Natural killer cell (primary cell): ENCODE results near the gene CACNA1F. TPM values are rescaled to one million over a fixed set of nuclear protein-coding genes. Genes with fewer than 3 reads are reported as not detected.
A peak's percentile ranks its signal among the peaks of the same experiment; 100 is the strongest.

Experiments used
- ATAC-seq, 3 donors: fragments of 150-1000 bp in 2 of 3; fragments of 200-7000 bp in 1 of 3; cut with Tn5 transposase; 1 replicate in 1 of 3; 2 replicates in 2 of 3; pipeline ENCODE4 v1.10.0; 2021; ENCODE audit warnings: mild to moderate bottlenecking in 2 of 3, moderate library complexity in 2 of 3
- DNase-seq, 2 donors: peaks; one replicate each; pipeline versions ENCODE4 v3.0.0 to v3.0.0-alpha.2; 2013 to 2021; ENCODE audit warnings: mixed read lengths in 1 of 2
- H3K27ac ChIP-seq: one replicate; pipeline ENCODE4 v1.5.1; 2013; ENCODE audit warnings: mild to moderate bottlenecking, low read length
- H3K27me3 ChIP-seq: one replicate; pipeline ENCODE4 v1.6.1; 2013; ENCODE audit warnings: low read length; ENCODE audit not compliant: control insufficient read depth, insufficient read depth
- H3K36me3 ChIP-seq: one replicate; pipeline ENCODE4 v1.6.1; 2013; ENCODE audit warnings: low read length; ENCODE audit not compliant: control insufficient read depth, insufficient read depth
- H3K4me1 ChIP-seq: one replicate; pipeline ENCODE4 v1.6.1; 2013; ENCODE audit warnings: low read length; ENCODE audit not compliant: control insufficient read depth, insufficient read depth
- H3K4me3 ChIP-seq: one replicate; pipeline ENCODE4 v1.5.1; 2013; ENCODE audit warnings: low read length
- H3K9me3 ChIP-seq: one replicate; pipeline ENCODE4 v1.6.1; 2013; ENCODE audit warnings: low read length; ENCODE audit not compliant: control insufficient read depth, insufficient read depth
- H3K27ac Mint-ChIP-seq, 2 donors: one replicate each; pipeline ENCODE4 v1.8.0; 2022; ENCODE audit warnings: mild to moderate bottlenecking in 2 of 2, mixed read lengths in 2 of 2, moderate library complexity in 1 of 2
- H3K27me3 Mint-ChIP-seq, 2 donors: one replicate each; pipeline ENCODE4 v1.8.0; 2022; ENCODE audit warnings: low read depth in 2 of 2, mixed read lengths in 2 of 2
- H3K36me3 Mint-ChIP-seq: one replicate; pipeline ENCODE4 v1.8.0; 2022; ENCODE audit warnings: mixed read lengths
- H3K4me1 Mint-ChIP-seq, 2 donors: one replicate each; pipeline ENCODE4 v1.8.0; 2022; ENCODE audit warnings: mixed read lengths in 2 of 2
- H3K4me3 Mint-ChIP-seq: one replicate; pipeline ENCODE4 v1.8.0; 2022; ENCODE audit warnings: mild to moderate bottlenecking, moderate library complexity, mixed read lengths
- H3K9me3 Mint-ChIP-seq, 2 donors: one replicate each; pipeline ENCODE4 v1.8.0; 2022; ENCODE audit warnings: mixed read lengths in 2 of 2
- CTCF ChIP-seq: fragments of 200-600 bp; IDR thresholded peaks from one replicate; pipeline ENCODE4 v1.8.0; 2022; ENCODE audit warnings: antibody characterized with exemption
- WGBS: methylation state at CpG from one replicate; pipeline ENCODE4 v1.1.7; 2013; ENCODE audit warnings: missing lambda C conversion rate; ENCODE audit not compliant: insufficient coverage; 5-methylcytosine and 5-hydroxymethylcytosine counted together
- intact Hi-C: fragments of 100-400 bp; cut with micrococcal nuclease; formaldehyde crosslinking; loops from one replicate; pipeline ENCODE4 v1.14.2; 2022
- total RNA-seq, 4 donors: library from RNA; stranded (reverse); fragments of 120-200 nt in 1 of 4; gene quantifications; one replicate each; pipeline versions ENCODE4 v1.2.3 to v1.2.4, GENCODE V29; 2013 to 2022

The CACNA1F gene
- total RNA-seq, 3 donors from 2014 or later (not counting 1 experiment from before 2014, with no cell fraction given) = 0.48 to 1.1 (median 0.66) TPM

GRCh38 chrX:49155243-49155899 is 77.8 kb downstream of the CACNA1F start:
- Mint-ChIP-seq H3K4me3 (peak overlapping the region; percentile 90), H3K4me1 (peaks cover 15 to 22% of the 10 kb centered on the region in 2 donors), H3K9me3 (no peaks in the 10 kb centered on the region), H3K27ac (peak overlapping the region; percentile 83 to 96), H3K27me3 (no peaks in the 10 kb centered on the region), H3K36me3 (no peaks in the 10 kb centered on the region)
- no peak for TF ChIP-seq CTCF
- Histone ChIP-seq H3K27me3 (no peaks in the 10 kb centered on the region), H3K4me1 (peaks cover 15% of the 10 kb centered on the region), H3K27ac (peak overlapping the region; percentile 85), H3K9me3 (no peaks in the 10 kb centered on the region), H3K4me3 (peak overlapping the region; percentile 57), H3K36me3 (no peaks in the 10 kb centered on the region)
- ATAC-seq = no peak
- intact Hi-C loops = no loop called here
- 3% methylated on average over 13 of the region's 18 CpGs for WGBS
- peak in 1 of 2 donors; percentile 69 for DNase-seq

Other genes with a start within 250 kb of the CACNA1F start
- gene GRIPAP1, start 231.1 kb downstream of the CACNA1F start, total RNA-seq = 100 to 1,000 TPM; 120 to 141 (median 131) TPM
- gene TFE3, start 190.0 kb downstream of the CACNA1F start, total RNA-seq = 10 to 100 TPM; 43.8 to 57.5 (median 43.9) TPM
- gene CCDC120, start 174.3 kb downstream of the CACNA1F start, total RNA-seq = 10 to 100 TPM; 12.5 to 14.2 (median 13.0) TPM
- gene PRAF2, start 159.3 kb downstream of the CACNA1F start, total RNA-seq = 10 to 100 TPM; 18.1 to 24.8 (median 19.9) TPM
- 100 to 1,000 TPM; 116 to 142 (median 134) TPM for gene WDR45, start 153.5 kb downstream of the CACNA1F start, total RNA-seq
- gene GPKOW, start 109.6 kb downstream of the CACNA1F start, total RNA-seq = 10 to 100 TPM; 22.4 to 26.0 (median 25.3) TPM
- 1 to 10 TPM in 2 of 3 donors, under 1 TPM in 1; 1.00 to 1.7 (median 1.2) TPM for gene MAGIX, start 70.6 kb downstream of the CACNA1F start, total RNA-seq
- gene PLP2, start 61.4 kb downstream of the CACNA1F start, total RNA-seq = 10 to 100 TPM; 29.3 to 69.7 (median 34.8) TPM
- gene PRICKLE3, start 47.0 kb downstream of the CACNA1F start, total RNA-seq = 1 to 10 TPM; 6.2 to 7.9 (median 6.3) TPM
- gene SYP, start 33.1 kb downstream of the CACNA1F start, total RNA-seq = 1 to 10 TPM in 1 of 3 donors, under 1 TPM in 2; 0.36 to 1.0 (median 0.80) TPM
- gene CCDC22, start 2.1 kb upstream of the CACNA1F start, total RNA-seq = 10 to 100 TPM; 19.6 to 22.8 (median 22.1) TPM
- gene FOXP3, start 31.4 kb upstream of the CACNA1F start, total RNA-seq = under 1 TPM; 0.09 to 0.32 (median 0.20) TPM
- gene PPP1R3F, start 36.5 kb upstream of the CACNA1F start, total RNA-seq = 1 to 10 TPM; 2.9 to 4.3 (median 3.6) TPM
- gene GAGE10, start 70.3 kb upstream of the CACNA1F start, total RNA-seq = not detected
- gene GAGE12J, start 88.7 kb upstream of the CACNA1F start, total RNA-seq = not detected
- gene GAGE13, start 98.2 kb upstream of the CACNA1F start, total RNA-seq = not detected